Adrenal gland (tissue), 12 donors: ENCODE measurements around the gene FCHSD1. TPM values are rescaled to one million over a fixed set of nuclear protein-coding genes. Genes with fewer than 3 reads are reported as not detected.

Experiments
- DNase-seq, 7 donors: peaks; one replicate each; pipeline ENCODE4 v3.0.0-alpha.2; 2019 to 2020
- H3K27ac ChIP-seq, 5 donors: fragments of 200-600 bp; sonication (generic) in 4 of 5; 1 replicate in 3 of 5; 2 replicates in 2 of 5; pipeline versions ENCODE4 v1.5.1 to v1.8.0; 2016 to 2020; ENCODE audit warnings: mild to moderate bottlenecking in 1 of 5
- H3K27me3 ChIP-seq: fragments of 200-600 bp; 2 replicates; pipeline ENCODE4 v1.8.0; 2021
- H3K36me3 ChIP-seq, 2 donors: fragments of 200-600 bp; replicated peaks in 1 of 2; 1 replicate in 1 of 2; 2 replicates in 1 of 2; pipeline versions ENCODE4 v1.5.1 to v1.8.0; 2018 to 2022
- H3K4me1 ChIP-seq, 2 donors: fragments of 200-600 bp; replicated peaks in 1 of 2; 1 replicate in 1 of 2; 2 replicates in 1 of 2; pipeline versions ENCODE4 v1.5.1 to v1.8.0; 2018 to 2021
- H3K4me3 ChIP-seq, 4 donors: fragments of 200-600 bp; sonication (generic) in 3 of 4; one replicate each; pipeline ENCODE4 v1.5.1; 2016 to 2018
- H3K9me3 ChIP-seq, 3 donors: fragments of 200-600 bp; sonication (generic) in 1 of 3; replicated peaks in 1 of 3; 1 replicate in 2 of 3; 2 replicates in 1 of 3; pipeline versions ENCODE4 v1.5.1 to v1.8.0; 2016 to 2021
- CTCF ChIP-seq, 6 experiments: fragments of 450-650 bp in 4 of 6; fragments of 200-600 bp in 2 of 6; sonication (generic) in 1 of 6; IDR thresholded peaks; 1 replicate in 5 of 6; 2 replicates in 1 of 6; pipeline versions ENCODE4 v1.5.1 to v1.8.0; 2016 to 2021; ENCODE audit warnings: antibody characterized with exemption in 6 of 6, mild to moderate bottlenecking in 2 of 6, moderate library complexity in 1 of 6
- POLR2A ChIP-seq, 2 donors: fragments of 450-650 bp; IDR thresholded peaks; one replicate each; pipeline ENCODE4 v1.6.1; 2017; ENCODE audit warnings: antibody characterized with exemption in 2 of 2, mild to moderate bottlenecking in 2 of 2, moderate library complexity in 1 of 2
- WGBS, 4 donors: extraction: QIAGEN DNeasy Blood & Tissue Kit in 2 of 4; methylation state at CpG; one replicate each; pipeline versions ENCODE4 v1.1.5 to v1.1.7; 2013 to 2017; 5-methylcytosine and 5-hydroxymethylcytosine counted together
- intact Hi-C, 2 donors: fragments of 100-400 bp; cut with DNase I; formaldehyde crosslinking; loops; one replicate each; pipeline versions ENCODE4 v1.14.1 to v1.15.0; 2022 to 2023
- polyA plus RNA-seq, 3 donors: library from polyadenylated mRNA; stranded (reverse); fragments of 200-250 nt in 2 of 3; fragments of 350-450 nt in 1 of 3; fragmentation: Illumina TruSeq in 1 of 3; extraction: RNeasy Lipid Tissue Mini Kit (QIAGEN cat#74804) in 1 of 3; gene quantifications; one replicate each; pipeline ENCODE4 v1.2.3, GENCODE V29; 2013 to 2014
- total RNA-seq, 9 donors: library from RNA; depleted of rRNA in 4 of 9; stranded (reverse); fragments of >200 nt in 4 of 9; fragments of 120-200 nt in 1 of 9; fragmentation: NEBNext Ultra II Directional in 1 of 9; extraction: Animal tissue kit (Norgen Biotek cat#: 25700) in 1 of 9; gene quantifications; one replicate each; pipeline versions ENCODE4 v1.1.0 to v1.2.4, GENCODE V29; 2013 to 2023
- donor health status: healthy with polysubstance abuse.
- donor health status: Bipolar disorder and iron deficiency.
- donor health status: DM: yes; HTN: yes; CAD: no.
- donor health status: DM: no; HTN: no; CAD: no.
- donor health status: DM: no; HTN: no; CAD: no.
- donor health status: DM: yes; HTN: yes; CAD: no.

The FCHSD1 gene
- total and polyA plus RNA-seq, 12 donors, result 3.7 to 53.9 (median 16.9) TPM

- 72 to 79% (median 76%) methylated on average over 1 of the region's 1 CpG for WGBS, 4 donors
- Histone ChIP-seq H3K4me1 (peaks cover 3 to 41% of the 10 kb centered on the region in 2 donors), H3K9me3 (no peaks in the 10 kb centered on the region)
Measured at GRCh38 chr5:141608557-141608956, 42.7 kb downstream of the FCHSD1 start.

GRCh38 chr5:141608046-141608445 is 43.2 kb downstream of the FCHSD1 start:
- Histone ChIP-seq H3K27me3 (no peaks in the 10 kb centered on the region), H3K9me3 (no peaks in the 10 kb centered on the region), H3K27ac (no peak overlapping the region), H3K4me3 (no peak overlapping the region), H3K36me3 (no peaks in the 10 kb centered on the region), H3K4me1 (peaks cover 3 to 41% of the 10 kb centered on the region in 2 donors)
- intact Hi-C loops, result no loop called here
- 77 to 98% (median 86%) methylated on average over 2 of the region's 2 CpGs for WGBS, 4 donors
- TF ChIP-seq POLR2A (IDR thresholded peaks at IDR 0.05) (no peak), CTCF (IDR thresholded peaks at IDR 0.05) (no peak)
- no peak for DNase-seq

More at GRCh38 chr5:141608557-141608956, 42.7 kb downstream of the FCHSD1 start:
- intact Hi-C loops, result no loop called here
- H3K27ac ChIP-seq, result no peak overlapping the region
- no peaks in the 10 kb centered on the region for H3K36me3 ChIP-seq
- no peak for DNase-seq
- no peak for TF ChIP-seq POLR2A (IDR thresholded peaks at IDR 0.05)
- no peak for TF ChIP-seq CTCF (IDR thresholded peaks at IDR 0.05)
- no peak overlapping the region for H3K4me3 ChIP-seq
- no peaks in the 10 kb centered on the region for H3K27me3 ChIP-seq

GRCh38 chr5:141605523-141606277 is 45.5 kb downstream of the FCHSD1 start:
- Histone ChIP-seq H3K27me3 (no peaks in the 10 kb centered on the region), H3K4me3 (no peak overlapping the region), H3K9me3 (no peaks in the 10 kb centered on the region), H3K27ac (peak overlapping the region in 4 of 5 donors; percentile 4 to 46 (median 34)), H3K36me3 (no peaks in the 10 kb centered on the region), H3K4me1 (peaks cover 3 to 41% of the 10 kb centered on the region in 2 donors)
- DNase-seq, result peak in 3 of 7 donors; percentile 45 to 75 (median 49)
- 59 to 83% (median 71%) methylated on average over 6 of the region's 6 CpGs for WGBS, 4 donors
- no peak for TF ChIP-seq POLR2A (IDR thresholded peaks at IDR 0.05)
- TF ChIP-seq CTCF (IDR thresholded peaks at IDR 0.05), result no peak
- intact Hi-C loops, result no loop called here

- Histone ChIP-seq H3K9me3 (no peaks in the 10 kb centered on the region), H3K4me3 (no peak overlapping the region), H3K36me3 (no peaks in the 10 kb centered on the region), H3K27me3 (no peaks in the 10 kb centered on the region), H3K4me1 (peaks cover 3 to 41% of the 10 kb centered on the region in 2 donors), H3K27ac (peak overlapping the region in 1 of 5 donors; percentile 74)
- intact Hi-C loops, result no loop called here
- DNase-seq, result peak in 6 of 7 donors; percentile 55 to 84 (median 72)
- 53 to 65% (median 60%) methylated on average over 6 of the region's 6 CpGs for WGBS, 4 donors
- TF ChIP-seq CTCF (IDR thresholded peaks at IDR 0.05) (no peak), POLR2A (IDR thresholded peaks at IDR 0.05) (no peak)
Measured at GRCh38 chr5:141603923-141604717, 47.1 kb downstream of the FCHSD1 start.
